ENCODE data around the gene CPT2.

- TF ChIP-seq CTCF (IDR thresholded peaks at IDR 0.05) (no peak), POLR2A (IDR thresholded peaks at IDR 0.05) (no peak)
Measured at GRCh38 chr1:53187401-53187800, 9.2 kb upstream of the CPT2 start.

Data from esophagus squamous epithelium (tissue), 4 donors.